Activated CD8-positive, alpha-beta T cell treated with anti-CD3 and anti-CD28 coated beads, Interleukin-2, amount 10 ng/mL, durations not matched to agents 7 days and 5 days (primary cell): ENCODE measurements around the gene NCCRP1. TPM values are rescaled to one million over a fixed set of nuclear protein-coding genes. Genes with fewer than 3 reads are reported as not detected.

Experiments used
- ATAC-seq: fragments of 150-1000 bp; cut with Tn5 transposase; one replicate; pipeline ENCODE4 v1.10.0; 2021; ENCODE audit warnings: moderate library complexity
- CTCF ChIA-PET: fragments of 350-600 bp; sonication (Branson Sonifier 250); formaldehyde crosslinking; loops from one replicate; lab custom pipeline; 2021; ENCODE audit warnings: antibody characterized with exemption; lab: Charles Lee
- POLR2A ChIA-PET: fragments of 350-600 bp; sonication (Branson Sonifier 250); formaldehyde crosslinking; loops from one replicate; lab custom pipeline; 2021; ENCODE audit warnings: antibody characterized with exemption; lab: Charles Lee
- DNase-seq: peaks from one replicate; pipeline ENCODE4 v3.0.0-alpha.2; 2020
- H3K27ac Mint-ChIP-seq: one replicate; pipeline ENCODE4 v1.8.0; 2021; ENCODE audit warnings: mild to moderate bottlenecking, mixed read lengths
- H3K27me3 Mint-ChIP-seq: one replicate; pipeline ENCODE4 v1.8.0; 2021; ENCODE audit warnings: low read depth, mixed read lengths
- H3K36me3 Mint-ChIP-seq: one replicate; pipeline ENCODE4 v1.8.0; 2021; ENCODE audit warnings: low read depth, mixed read lengths
- H3K4me1 Mint-ChIP-seq: one replicate; pipeline ENCODE4 v1.8.0; 2021; ENCODE audit warnings: low read depth, mixed read lengths
- H3K4me3 Mint-ChIP-seq: one replicate; pipeline ENCODE4 v1.8.0; 2021; ENCODE audit warnings: mild to moderate bottlenecking, mixed read lengths
- H3K9me3 Mint-ChIP-seq: one replicate; pipeline ENCODE4 v1.8.0; 2022; ENCODE audit warnings: mixed read lengths; ENCODE audit not compliant: insufficient read depth
- total RNA-seq, 2 experiments: library from RNA; stranded (reverse); gene quantifications; one replicate each; pipeline ENCODE4 v1.2.3, GENCODE V29; 2021

The NCCRP1 gene
- total RNA-seq, 2 experiments from 2014 or later: not detected

- Mint-ChIP-seq H3K36me3 (peaks cover 2% of the 10 kb centered on the region), H3K9me3 (no peaks in the 10 kb centered on the region), H3K27ac (no peak overlapping the region), H3K4me3 (no peak overlapping the region), H3K27me3 (no peaks in the 10 kb centered on the region), H3K4me1 (no peaks in the 10 kb centered on the region)
- ATAC-seq (no peak), DNase-seq (no peak)
- CTCF ChIA-PET: no interaction called here
- POLR2A ChIA-PET: no interaction called here
Measured at GRCh38 chr19:39175564-39175963, 21.2 kb upstream of the NCCRP1 start.

- Mint-ChIP-seq H3K4me1 (no peaks in the 10 kb centered on the region), H3K9me3 (no peaks in the 10 kb centered on the region), H3K27me3 (no peaks in the 10 kb centered on the region), H3K27ac (no peak overlapping the region), H3K4me3 (no peak overlapping the region), H3K36me3 (peaks cover 2% of the 10 kb centered on the region)
- POLR2A ChIA-PET: no interaction called here
- ATAC-seq: no peak
- CTCF ChIA-PET: no interaction called here
- DNase-seq: no peak
Measured at GRCh38 chr19:39177110-39177699, 19.6 kb upstream of the NCCRP1 start.

GRCh38 chr19:39177736-39178135 is 19.0 kb upstream of the NCCRP1 start:
- H3K9me3 Mint-ChIP-seq: no peaks in the 10 kb centered on the region
- H3K4me3 Mint-ChIP-seq: no peak overlapping the region
- POLR2A ChIA-PET: no interaction called here
- CTCF ChIA-PET: no interaction called here
- H3K4me1 Mint-ChIP-seq: no peaks in the 10 kb centered on the region
- no peak for DNase-seq
- no peak overlapping the region for H3K27ac Mint-ChIP-seq
- H3K27me3 Mint-ChIP-seq: no peaks in the 10 kb centered on the region
- ATAC-seq: no peak
- H3K36me3 Mint-ChIP-seq: peaks cover 2% of the 10 kb centered on the region

- Mint-ChIP-seq H3K36me3 (peaks cover 2% of the 10 kb centered on the region), H3K9me3 (no peaks in the 10 kb centered on the region), H3K27ac (no peak overlapping the region), H3K4me1 (no peaks in the 10 kb centered on the region), H3K27me3 (no peaks in the 10 kb centered on the region), H3K4me3 (no peak overlapping the region)
- ChIA-PET POLR2A (no interaction called here), CTCF (no interaction called here)
- ATAC-seq (no peak), DNase-seq (no peak)
Measured at GRCh38 chr19:39178296-39179006, 18.3 kb upstream of the NCCRP1 start.

- ChIA-PET CTCF (no interaction called here), POLR2A (no interaction called here)
- ATAC-seq (no peak), DNase-seq (no peak)
- no peak overlapping the region for H3K4me3 Mint-ChIP-seq
- no peak overlapping the region for H3K27ac Mint-ChIP-seq
- H3K4me1 Mint-ChIP-seq: no peaks in the 10 kb centered on the region
- H3K36me3 Mint-ChIP-seq: peaks cover 2% of the 10 kb centered on the region
- no peaks in the 10 kb centered on the region for H3K27me3 Mint-ChIP-seq
- no peaks in the 10 kb centered on the region for H3K9me3 Mint-ChIP-seq
Measured at GRCh38 chr19:39179754-39180153, 17.0 kb upstream of the NCCRP1 start.

- DNase-seq: no peak
- CTCF ChIA-PET: interaction anchor here (1.2 kb wide), 1 partner anchor 58 kb away, joined by 4 read pairs; no protein-coding TSS in a partner anchor
- no peak for ATAC-seq
- H3K27me3 Mint-ChIP-seq: no peaks in the 10 kb centered on the region
- no peaks in the 10 kb centered on the region for H3K4me1 Mint-ChIP-seq
- no peaks in the 10 kb centered on the region for H3K9me3 Mint-ChIP-seq
- no peak overlapping the region for H3K27ac Mint-ChIP-seq
- POLR2A ChIA-PET: no interaction called here
- no peak overlapping the region for H3K4me3 Mint-ChIP-seq
- H3K36me3 Mint-ChIP-seq: peaks cover 2% of the 10 kb centered on the region
Measured at GRCh38 chr19:39180749-39181148, 16.0 kb upstream of the NCCRP1 start.

GRCh38 chr19:39181500-39182173 is 15.1 kb upstream of the NCCRP1 start:
- CTCF ChIA-PET: no interaction called here
- Mint-ChIP-seq H3K36me3 (peaks cover 2% of the 10 kb centered on the region), H3K27ac (no peak overlapping the region), H3K4me1 (no peaks in the 10 kb centered on the region), H3K9me3 (no peaks in the 10 kb centered on the region), H3K27me3 (no peaks in the 10 kb centered on the region), H3K4me3 (no peak overlapping the region)
- POLR2A ChIA-PET: no interaction called here
- DNase-seq (no peak), ATAC-seq (no peak)

GRCh38 chr19:39182174-39182505 is 14.6 kb upstream of the NCCRP1 start:
- Mint-ChIP-seq H3K36me3 (peaks cover 2% of the 10 kb centered on the region), H3K27me3 (no peaks in the 10 kb centered on the region), H3K9me3 (no peaks in the 10 kb centered on the region), H3K4me3 (no peak overlapping the region), H3K27ac (no peak overlapping the region), H3K4me1 (no peaks in the 10 kb centered on the region)
- ChIA-PET POLR2A (no interaction called here), CTCF (no interaction called here)
- ATAC-seq (no peak), DNase-seq (no peak)

- Mint-ChIP-seq H3K4me3 (no peak overlapping the region), H3K4me1 (no peaks in the 10 kb centered on the region), H3K27ac (no peak overlapping the region), H3K9me3 (no peaks in the 10 kb centered on the region), H3K27me3 (no peaks in the 10 kb centered on the region), H3K36me3 (peaks cover 2% of the 10 kb centered on the region)
- DNase-seq (no peak), ATAC-seq (no peak)
- POLR2A ChIA-PET: no interaction called here
- CTCF ChIA-PET: no interaction called here
Measured at GRCh38 chr19:39183104-39183503, 13.7 kb upstream of the NCCRP1 start.

GRCh38 chr19:39186391-39186790 is 10.4 kb upstream of the NCCRP1 start:
- Mint-ChIP-seq H3K36me3 (no peaks in the 10 kb centered on the region), H3K27me3 (peaks cover 5% of the 10 kb centered on the region), H3K4me1 (no peaks in the 10 kb centered on the region), H3K4me3 (no peak overlapping the region), H3K27ac (no peak overlapping the region), H3K9me3 (no peaks in the 10 kb centered on the region)
- no peak for DNase-seq
- ChIA-PET POLR2A (interaction anchor here (0.6 kb wide), 1 partner anchor 25 kb away, joined by 3 read pairs; no protein-coding TSS in a partner anchor), CTCF (interaction anchor here (0.9 kb wide), 1 partner anchor 84 kb away, joined by 3 read pairs; no protein-coding TSS in a partner anchor)
- ATAC-seq: no peak

- no peak overlapping the region for H3K27ac Mint-ChIP-seq
- H3K4me3 Mint-ChIP-seq: no peak overlapping the region
- no peaks in the 10 kb centered on the region for H3K4me1 Mint-ChIP-seq
- no peaks in the 10 kb centered on the region for H3K9me3 Mint-ChIP-seq
- ATAC-seq: no peak
- DNase-seq: no peak
- peaks cover 7% of the 10 kb centered on the region for H3K27me3 Mint-ChIP-seq
- H3K36me3 Mint-ChIP-seq: no peaks in the 10 kb centered on the region
- CTCF ChIA-PET: no interaction called here
- POLR2A ChIA-PET: no interaction called here
Measured at GRCh38 chr19:39187552-39187943, 9.2 kb upstream of the NCCRP1 start.

GRCh38 chr19:39188960-39189359 is 7.8 kb upstream of the NCCRP1 start:
- ChIA-PET POLR2A (interaction anchor here (0.6 kb wide), 1 partner anchor 27 kb away, joined by 3 read pairs; no protein-coding TSS in a partner anchor), CTCF (interaction anchor here (0.9 kb wide), 1 partner anchor 227 kb away, joined by 3 read pairs; no protein-coding TSS in a partner anchor)
- Mint-ChIP-seq H3K27ac (no peak overlapping the region), H3K9me3 (no peaks in the 10 kb centered on the region), H3K4me3 (no peak overlapping the region), H3K36me3 (no peaks in the 10 kb centered on the region), H3K4me1 (no peaks in the 10 kb centered on the region), H3K27me3 (peaks cover 10% of the 10 kb centered on the region)
- DNase-seq (no peak), ATAC-seq (no peak)
